Occipital lobe (tissue), 2 donors: ENCODE data around the gene SLC37A2. TPM values are rescaled to one million over a fixed set of nuclear protein-coding genes. Genes with fewer than 3 reads are reported as not detected.
A peak's percentile ranks its signal among the peaks of the same experiment; 100 is the strongest.
"Not testable (repeated sequence)": the region's sequence is repeated elsewhere in the genome, so short reads cannot be mapped to it uniquely, and the experiment has no call there.

ENCODE experiments used
- DNase-seq: peaks from one replicate; lab custom pipeline; 2025; lab: John Stamatoyannopoulos, UW
- total RNA-seq: library from RNA; depleted of rRNA; stranded (reverse); fragments of >200 nt; gene quantifications from one replicate; pipeline ENCODE4 v1.2.3, GENCODE V29; 2014

SLC37A2 gene
- total RNA-seq, 1 donor from 2014 or later: 3.4 TPM

DNA sequence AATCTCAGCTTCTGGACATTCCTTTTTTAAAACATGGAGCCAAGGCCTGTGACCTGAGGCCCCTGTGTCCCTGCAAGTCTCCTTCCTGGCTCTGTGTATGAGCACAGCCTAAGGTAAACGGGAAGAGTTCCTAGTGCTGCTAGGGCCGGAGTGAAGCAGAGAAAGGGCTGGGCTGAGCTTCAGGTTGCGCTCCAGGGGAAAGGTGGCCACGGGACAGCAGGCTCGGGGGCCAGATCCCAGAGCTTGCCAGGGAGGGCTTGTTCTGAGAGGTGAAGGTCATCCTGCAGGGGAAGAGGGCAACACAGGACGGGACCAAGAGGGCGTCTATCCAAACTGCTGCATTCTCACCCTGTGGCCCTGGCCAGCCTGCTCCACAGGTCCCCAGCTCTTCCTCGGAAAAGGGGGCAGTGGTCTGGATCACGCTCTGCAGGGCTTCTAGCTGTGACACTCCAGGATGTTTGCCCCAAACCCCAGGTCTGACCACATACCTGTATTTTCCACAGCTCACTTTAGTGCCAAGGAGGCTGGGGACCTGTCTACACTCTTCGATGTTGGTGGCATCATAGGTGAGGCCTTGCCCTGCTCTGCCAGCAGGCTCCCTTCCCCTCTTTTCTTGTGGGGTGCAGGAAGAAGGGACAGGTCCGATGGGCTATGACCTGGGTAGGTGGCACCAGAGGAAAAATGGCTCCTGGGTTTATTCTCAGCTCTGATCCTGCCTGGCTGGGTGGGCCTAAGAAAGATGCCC, 20.4 kb downstream of the SLC37A2 start:
- DNase-seq: no peak

DNA sequence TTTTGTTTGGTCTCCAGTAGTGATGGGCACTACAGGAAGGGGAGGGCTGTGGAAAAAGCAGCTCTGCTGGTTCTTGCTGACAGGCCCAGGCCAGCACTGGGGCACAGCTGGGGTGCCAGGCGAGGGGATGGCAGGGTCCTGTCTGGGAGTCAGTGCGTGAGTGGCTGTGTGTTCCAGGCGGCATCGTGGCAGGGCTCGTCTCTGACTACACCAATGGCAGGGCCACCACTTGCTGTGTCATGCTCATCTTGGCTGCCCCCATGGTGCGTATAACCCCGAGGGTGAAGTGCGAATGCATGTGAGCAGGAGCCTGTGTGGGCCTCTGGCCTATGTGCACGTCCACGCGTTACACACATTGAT, 20.9 kb downstream of the SLC37A2 start:
- no peak for DNase-seq

DNA sequence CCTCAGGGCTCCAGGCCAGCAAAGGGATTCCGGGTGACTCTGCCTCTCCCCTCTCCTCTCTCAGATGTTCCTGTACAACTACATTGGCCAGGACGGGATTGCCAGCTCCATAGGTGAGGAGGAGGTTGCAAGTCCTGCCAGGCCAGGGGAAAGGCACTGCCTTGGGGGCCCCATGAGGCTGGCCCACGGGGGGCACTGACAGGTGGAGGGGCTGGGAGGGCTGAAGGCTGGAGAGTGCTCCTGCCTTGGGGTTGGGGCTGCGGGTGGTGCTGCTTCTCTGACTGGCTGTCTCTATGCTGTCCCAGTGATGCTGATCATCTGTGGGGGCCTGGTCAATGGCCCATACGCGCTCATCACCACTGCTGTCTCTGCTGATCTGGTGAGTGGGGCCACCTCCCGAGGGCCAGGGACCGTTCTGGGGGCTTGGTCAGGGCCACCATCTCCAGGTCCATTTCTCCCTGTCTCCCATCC, 21.7 kb downstream of the SLC37A2 start:
- no peak for DNase-seq

DNA sequence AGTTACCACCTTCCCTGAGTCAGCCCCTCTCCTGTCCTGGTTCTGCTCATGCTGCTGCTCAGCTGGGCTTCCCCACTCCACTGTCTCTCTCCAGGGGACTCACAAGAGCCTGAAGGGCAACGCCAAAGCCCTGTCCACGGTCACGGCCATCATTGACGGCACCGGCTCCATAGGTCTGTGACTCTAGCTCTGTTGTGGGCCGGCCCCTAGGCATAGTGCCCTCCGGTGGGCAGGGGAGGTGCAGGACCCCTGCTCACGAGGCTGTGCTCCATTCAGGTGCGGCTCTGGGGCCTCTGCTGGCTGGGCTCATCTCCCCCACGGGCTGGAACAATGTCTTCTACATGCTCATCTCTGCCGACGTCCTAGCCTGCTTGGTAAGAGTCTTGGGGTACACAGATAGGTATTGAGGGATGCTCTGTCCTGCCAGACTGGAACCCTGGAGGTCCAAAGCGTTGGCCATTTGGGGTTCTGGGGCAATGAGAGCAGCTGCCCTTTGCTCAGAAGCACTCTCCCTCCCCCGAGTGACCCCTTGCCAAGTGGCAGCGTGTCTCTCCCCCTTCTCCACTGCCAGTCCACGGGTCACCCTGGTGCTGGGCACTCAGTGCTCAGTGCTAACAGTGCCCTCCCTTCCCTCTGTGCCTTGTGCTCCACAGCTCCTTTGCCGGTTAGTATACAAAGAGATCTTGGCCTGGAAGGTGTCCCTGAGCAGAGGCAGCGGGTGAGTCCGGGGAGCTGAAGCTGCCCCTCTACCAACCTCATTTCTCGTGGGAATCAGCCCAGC, 22.4 kb downstream of the SLC37A2 start:
- DNase-seq: no peak

DNA sequence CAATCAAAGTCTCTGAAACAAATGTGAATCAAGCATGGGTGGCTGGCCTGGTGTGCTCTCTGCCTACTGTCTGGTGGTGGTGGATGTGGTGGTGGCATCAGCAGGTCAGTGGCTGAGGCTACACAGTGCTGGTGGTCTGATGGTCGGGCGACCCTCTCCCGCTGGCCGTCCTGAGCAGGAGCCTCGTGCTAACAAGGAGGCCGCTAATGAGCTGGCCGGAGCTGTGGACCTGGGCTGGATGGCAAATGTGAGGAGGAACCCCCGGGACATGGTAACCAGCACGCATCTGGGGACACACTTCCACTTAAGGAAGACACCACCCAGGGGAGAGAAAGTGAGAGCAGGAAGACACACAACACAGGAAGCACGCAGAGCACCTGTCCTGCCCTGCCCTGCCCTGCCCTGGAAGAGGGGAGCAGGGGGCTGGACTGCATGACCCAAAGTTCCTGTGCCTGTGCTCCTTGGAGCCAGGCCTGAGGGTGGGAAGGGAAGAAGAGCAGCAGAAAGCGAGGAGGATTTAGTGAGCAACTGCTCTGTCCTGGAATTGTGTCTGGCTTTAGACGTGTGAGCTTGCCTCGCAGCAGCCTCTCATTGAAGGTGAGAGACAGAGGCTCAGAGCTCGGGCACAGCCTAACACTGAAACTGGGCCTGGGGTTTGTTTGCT, 23.7 kb downstream of the SLC37A2 start:
- DNase-seq: no peak

DNA sequence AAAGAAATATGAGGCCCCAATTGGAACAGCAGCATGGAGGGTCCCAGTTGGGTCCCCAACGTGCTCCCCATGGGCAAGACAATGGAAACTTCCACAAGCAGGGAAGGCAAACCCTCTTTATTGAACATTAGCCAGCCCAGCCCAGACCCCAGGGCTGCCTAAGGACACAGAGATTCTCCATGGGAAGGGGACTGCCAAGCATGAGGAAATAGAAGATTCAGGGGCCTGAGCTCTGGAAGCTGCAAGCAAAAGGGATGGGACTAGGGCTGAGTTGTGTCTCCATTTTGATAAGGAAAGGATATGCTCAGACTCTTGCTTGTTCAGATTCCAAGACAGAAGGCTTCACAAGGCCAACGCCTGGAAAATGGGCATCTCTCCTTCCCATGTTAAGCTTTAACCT, 25.0 kb downstream of the SLC37A2 start:
- no peak for DNase-seq

DNA sequence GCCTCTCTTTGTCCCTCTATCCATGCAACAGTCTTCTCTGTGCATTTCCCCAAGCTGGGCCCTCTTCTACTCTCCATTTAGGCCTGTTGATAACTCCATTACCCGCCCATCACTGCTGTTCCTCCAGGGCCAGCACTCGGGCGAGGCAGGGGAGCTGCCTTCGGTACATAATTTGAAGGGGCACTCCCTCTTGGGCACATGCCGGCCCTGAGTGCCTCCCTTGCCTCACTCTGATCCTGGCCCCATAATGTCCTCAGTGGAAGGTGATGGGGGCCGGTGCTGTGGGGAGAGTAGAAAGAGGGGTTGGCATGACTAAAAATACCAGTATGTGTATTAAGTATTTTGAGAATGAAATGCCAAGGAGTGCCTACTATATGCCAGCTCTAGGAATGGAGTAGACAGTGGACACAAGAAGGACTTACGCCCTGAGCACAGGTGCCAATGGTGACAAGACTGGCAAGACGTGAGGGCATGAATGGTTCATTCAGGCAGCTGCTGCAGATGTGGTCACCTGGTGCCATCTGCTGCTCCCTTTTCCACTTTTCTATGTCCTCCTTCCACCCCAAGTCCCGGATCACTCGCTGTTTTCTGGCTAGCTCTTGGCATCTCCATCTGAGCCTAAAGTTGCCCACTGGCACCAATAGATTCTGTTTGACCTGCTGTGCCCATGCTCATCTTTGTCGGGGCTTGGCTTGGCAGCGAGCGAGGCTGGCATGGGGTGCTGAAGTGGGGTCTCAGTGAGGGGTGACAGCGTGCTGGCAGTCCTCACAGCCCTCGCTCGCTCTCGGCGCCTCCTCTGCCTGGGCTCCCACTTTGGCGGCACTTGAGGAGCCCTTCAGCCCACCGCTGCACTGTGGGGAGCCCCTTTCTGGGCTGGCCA, 25.7 kb downstream of the SLC37A2 start:
- no peak for DNase-seq

DNA sequence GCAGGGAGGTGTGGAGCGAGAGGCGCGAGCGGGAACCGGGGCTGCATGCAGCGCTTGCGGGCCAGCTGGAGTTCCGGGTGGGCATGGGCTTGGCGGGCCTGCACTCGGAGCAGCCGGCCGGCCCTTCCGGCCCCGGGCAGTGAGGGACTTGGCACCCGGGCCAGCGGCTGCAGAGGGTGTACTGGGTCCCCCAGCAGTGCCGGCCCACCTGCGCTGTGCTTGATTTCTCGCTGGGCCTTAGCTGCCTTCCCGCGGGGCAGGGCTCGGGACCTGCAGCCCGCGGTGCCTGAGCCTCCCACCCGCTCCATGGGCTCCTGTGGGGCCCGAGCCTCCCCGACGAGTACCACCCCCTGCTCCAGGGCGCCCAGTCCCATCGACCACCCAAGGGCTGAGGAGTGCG, 26.4 kb downstream of the SLC37A2 start:
- DNase-seq: not testable (repeated sequence)

DNA sequence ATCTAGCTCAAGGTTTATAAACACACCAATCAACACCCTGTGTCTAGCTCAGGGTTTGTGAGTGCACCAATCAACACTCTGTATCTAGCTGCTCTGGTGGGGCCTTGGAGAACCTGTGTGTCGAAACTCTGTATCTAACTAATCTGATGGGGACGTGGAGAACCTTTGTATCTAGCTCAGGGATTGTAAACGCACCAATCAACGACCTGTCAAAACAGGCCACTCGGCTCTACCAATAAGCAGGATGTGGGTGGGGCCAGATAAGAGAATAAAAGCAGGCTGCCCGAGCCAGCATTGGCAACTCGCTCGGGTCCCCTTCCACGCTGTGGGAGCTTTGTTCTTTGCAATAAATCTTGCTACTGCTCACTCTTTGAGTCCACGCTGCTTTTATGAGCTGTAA, 27.0 kb downstream of the SLC37A2 start:
- DNase-seq: not testable (repeated sequence)

DNA sequence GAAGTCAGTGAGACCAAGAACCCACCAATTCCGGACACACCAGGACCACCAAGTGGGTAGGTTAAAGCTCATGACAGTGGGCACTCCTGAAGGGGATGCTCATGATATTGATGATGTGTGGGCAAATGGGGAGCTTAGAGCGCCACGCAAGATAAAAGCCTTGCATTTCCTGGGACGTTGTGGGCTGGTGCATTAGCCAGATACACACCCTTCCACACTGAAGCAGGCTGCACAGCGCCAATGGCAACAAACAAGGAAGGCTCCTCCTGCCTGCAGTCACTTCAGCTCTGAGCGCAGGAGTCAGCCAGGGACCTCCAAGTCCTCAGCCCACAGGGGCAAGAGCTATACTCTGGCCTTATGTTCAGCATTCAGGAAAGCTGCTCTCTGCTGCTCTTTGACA, 27.7 kb downstream of the SLC37A2 start:
- no peak for DNase-seq

DNA sequence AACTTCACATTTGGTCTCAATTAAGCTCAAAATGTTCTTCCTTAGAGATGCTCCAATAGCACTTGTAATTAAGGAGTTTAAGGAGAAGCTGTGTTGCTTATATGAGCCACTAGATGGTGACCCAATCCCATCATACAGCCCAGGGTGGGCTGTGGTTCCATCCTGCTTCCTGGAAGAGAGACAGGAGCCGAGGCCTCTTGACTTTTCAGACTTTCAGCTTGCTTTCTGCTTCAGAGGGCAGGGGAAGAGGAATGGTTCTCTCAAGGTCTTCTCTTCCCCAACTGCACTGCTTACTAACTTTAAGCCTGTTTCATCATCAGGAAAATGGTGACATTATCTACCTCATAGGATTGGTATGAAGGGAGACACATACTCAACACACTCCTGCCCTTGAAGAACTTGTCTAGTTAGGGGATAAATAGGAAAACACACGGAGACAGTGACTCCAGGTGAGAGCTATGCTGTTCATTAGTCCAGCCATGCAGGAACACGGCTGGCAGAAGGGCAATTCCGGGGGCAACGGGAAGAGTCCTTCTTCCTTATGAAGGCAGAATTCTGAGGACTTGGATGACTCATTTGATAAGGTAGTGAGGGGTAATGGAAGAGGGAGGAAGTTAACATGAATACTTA, 28.3 kb downstream of the SLC37A2 start:
- peak; percentile 21 for DNase-seq

DNA sequence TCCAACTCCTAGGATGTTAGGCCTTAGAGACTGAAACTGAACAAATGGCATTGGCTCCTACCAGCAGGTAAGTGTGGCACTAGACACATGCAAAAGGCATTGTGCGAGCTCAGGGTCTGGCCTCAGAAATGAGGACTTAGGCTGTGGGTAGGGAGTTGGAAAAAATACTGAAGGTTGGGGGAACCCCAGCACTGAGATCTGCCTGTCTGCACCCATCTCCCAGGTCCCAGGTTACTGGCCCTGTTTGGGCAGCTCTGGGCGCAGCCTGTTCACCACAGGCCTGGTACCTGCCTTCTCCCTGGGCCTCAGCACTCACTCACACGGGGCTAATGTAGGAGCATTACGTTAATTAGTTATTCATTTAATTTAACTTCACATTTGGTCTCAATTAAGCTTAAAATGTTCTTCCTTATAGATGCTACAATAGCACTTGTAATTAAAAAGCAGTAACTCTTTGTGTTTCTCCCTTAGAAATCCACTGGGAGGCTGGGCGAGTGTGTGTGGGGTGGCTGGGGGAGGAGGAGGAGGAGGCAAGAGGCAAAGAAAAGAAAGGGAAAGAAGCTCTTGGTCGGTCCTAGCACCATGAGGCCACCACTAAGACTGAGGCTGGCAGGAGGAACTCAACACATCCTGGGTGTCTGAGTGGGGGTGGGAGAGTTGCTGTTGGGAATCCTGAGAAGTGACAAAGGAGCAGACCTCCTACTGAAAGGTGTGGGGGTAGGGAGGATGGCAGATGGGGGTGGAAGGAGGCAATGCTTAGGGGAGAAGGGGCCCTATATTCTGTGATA, 29.0 kb downstream of the SLC37A2 start:
- no peak for DNase-seq

DNA sequence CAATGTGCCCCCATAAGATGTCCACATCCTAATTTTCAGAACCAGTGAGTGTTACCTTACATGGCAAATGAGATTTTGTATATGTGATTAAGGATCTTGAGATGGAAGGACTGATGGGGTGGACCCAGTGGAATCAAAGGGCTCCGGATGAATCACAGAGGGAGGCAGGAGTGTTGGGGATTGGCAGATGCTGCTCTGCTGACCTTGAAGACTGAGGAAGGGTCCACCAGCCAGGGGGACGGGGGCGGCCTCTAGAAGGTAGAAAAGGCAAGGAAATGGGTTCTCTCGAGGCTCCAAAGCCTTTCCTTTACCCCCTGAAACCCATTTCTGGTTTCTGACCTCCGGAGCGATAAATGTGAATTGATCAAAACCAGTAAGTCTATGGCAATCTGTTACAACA, 29.6 kb downstream of the SLC37A2 start:
- no peak for DNase-seq

DNA sequence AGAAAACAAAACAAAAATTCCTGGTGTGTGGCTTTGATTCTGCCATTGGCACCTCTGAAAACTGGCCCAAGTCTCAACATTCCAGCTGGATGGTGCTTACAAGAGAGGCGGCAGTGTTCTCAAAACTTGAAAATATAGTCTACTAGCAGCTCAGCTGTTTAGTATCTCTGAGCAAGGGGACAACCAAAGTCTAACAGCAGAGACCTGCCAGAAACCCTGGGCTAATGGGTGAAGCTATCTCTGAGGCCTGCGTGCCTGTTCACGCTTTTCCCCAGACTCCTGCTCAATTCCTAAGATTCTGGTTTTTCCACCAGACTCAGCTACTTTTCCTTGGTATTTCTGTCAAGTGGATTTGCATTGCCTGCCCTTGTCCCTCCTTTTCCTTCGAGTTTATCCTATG, 30.4 kb downstream of the SLC37A2 start:
- no peak for DNase-seq

DNA sequence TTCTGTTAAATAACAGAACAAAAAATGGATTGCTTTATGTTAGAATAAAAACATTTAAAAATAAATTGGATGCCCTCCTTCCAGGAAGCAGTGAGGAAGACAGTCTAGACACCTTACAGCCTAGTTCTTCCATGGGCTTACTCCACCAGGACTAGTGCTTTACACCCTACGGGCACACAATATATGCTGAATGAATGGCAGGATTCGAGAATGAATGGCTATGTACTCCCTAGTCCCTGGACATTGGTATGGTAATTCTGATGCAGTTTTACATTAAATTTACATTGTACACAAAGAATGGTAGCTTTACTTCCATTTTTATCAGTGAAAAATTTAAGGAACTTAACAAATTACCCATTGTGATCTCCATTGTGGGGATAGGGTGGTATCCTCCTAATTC, 31.6 kb downstream of the SLC37A2 start:
- DNase-seq: no peak

DNA sequence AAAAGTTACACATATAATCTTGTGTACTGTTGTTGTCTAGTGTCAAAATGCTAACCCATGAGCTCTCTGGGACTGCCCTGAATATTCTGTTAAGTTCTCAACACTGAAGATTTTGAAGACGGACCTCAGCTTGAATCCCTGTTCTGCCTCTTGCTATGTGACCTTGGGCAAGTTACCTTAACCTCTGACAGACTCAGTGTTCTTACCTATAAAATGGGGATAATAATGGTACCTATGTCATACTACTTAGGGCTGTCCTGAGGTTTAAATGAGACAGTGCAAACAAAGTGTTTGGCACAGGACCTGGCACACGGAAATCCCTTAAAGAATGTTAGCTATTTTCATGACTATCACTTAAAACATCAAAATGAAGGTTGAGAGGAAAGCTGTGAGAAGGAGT, 37.0 kb downstream of the SLC37A2 start:
- no peak for DNase-seq

DNA sequence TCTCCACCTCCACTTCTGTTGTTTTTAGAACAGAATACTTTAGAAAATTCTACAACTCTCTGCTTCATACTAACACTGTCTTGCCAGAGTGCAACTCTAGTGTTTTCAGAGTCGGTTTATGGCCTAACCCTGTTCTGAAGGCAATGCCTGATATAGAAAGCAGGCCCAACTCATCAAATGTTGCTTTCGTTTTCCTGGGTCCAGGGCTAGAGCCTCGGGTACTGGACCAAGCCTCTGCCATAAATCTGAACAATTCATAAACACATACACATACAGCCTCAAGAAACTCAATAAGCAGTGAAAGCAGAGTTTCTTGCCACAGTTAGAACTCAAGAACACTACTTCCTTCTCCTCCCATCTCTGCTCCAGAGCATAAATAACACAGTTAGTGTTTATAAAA, 38.5 kb downstream of the SLC37A2 start:
- no peak for DNase-seq

DNA sequence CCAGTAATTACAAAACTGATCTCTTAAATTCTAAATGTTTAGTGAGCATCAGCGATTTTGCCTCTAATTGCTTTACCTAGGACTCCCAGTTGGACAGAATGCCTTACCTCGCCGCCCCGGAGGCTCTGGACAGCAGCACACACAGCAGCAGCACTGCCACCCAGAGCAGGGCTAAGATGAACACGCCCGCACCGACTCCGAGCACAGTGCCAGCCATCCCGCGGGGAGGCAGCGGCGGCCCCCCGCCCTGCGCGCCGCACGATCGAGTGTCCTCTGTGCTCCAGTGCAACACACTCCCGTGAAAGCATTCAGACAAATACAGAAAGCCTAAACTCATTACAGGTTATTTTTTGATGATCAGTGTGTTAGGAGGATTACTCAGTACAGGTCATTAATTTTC, 38.9 kb downstream of the SLC37A2 start:
- no peak for DNase-seq

DNA sequence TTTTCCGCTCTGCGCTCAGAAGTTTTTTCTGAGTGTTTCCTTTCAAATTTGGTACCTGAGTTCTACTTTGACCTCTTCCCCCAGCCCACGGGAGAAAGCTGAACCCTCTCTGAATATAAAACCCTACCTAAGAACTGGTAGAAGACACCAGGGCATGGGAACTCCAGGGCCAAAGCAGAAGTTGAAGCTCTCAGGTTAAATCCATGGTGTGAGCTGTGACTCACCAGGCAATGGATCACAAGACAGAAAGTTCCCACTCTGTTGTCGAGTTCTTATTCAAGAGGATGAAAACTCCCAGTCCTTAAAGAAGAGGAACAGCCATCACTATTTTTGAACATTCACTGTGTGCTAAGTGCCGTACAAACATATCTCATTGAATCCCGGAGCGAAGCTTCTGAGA, 39.4 kb downstream of the SLC37A2 start:
- DNase-seq: no peak

DNA sequence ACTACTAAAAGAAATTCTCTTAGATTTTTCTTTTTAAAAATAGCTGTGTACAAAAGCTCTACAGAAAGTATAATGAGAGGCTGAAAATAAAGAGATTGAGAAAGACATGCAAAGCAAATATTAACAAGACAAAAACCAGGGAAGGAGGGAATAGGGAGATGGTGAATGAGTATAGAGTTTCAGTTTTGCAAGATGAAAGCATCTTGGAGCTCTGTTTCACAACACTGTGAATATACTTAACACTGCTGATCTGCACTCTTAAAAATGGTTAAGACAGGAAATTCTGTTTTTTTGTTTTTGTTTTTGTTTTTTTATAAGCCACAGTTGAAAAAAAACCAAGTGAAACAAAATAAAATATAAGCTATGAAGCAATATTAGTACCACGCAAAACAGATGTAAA, 42.8 kb downstream of the SLC37A2 start:
- no peak for DNase-seq
